ENCODE results near the gene CDKN2B-AS1.

Gene CDKN2B-AS1

DNA sequence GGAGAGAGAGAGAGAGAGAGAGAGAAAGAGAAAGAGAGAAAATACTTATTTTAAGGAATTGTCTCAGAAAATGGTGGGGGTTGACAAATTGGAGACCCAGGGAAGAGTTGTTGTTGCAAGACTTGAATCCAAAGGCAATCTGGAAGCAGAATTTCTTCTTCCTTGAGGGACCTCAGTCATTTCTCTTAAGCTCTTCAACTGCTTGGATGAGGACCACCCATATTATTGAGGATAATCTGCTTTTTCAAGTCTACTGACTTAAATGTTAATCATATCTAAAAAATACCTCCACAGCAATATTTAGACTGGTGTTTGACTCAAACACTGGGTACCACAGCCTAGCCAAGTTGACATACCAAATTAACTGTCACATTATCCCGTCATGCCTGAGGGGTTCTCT is 2.9 kb downstream of the CDKN2B-AS1 start:
- no peak for DNase-seq
- intact Hi-C loops (cut with DNase I): loop anchor here (10.0 kb wide), 1 partner anchor 183 kb away; no protein-coding TSS in a partner anchor

DNA sequence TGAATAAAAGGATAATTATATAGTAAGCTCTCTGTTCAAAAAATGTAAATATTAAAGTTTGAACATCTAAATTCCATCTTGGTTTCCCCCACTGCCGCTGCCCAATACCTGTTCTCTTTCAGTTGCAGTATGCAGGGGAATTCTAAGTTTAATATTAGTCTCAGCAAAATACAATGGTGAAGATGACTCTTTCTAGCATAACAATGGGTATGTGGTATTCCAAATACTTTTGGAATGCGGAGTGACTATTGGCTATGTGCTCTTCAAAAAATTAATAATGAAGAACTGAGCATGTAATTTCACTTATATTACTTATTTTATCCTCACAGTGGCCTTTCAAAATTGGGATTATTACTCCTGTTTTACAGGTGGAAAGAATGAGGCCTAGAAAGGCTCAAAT is 3.4 kb downstream of the CDKN2B-AS1 start:
- DNase-seq: no peak
- intact Hi-C loops (cut with DNase I): loop anchor here (10.0 kb wide), 1 partner anchor 183 kb away; no protein-coding TSS in a partner anchor

DNA sequence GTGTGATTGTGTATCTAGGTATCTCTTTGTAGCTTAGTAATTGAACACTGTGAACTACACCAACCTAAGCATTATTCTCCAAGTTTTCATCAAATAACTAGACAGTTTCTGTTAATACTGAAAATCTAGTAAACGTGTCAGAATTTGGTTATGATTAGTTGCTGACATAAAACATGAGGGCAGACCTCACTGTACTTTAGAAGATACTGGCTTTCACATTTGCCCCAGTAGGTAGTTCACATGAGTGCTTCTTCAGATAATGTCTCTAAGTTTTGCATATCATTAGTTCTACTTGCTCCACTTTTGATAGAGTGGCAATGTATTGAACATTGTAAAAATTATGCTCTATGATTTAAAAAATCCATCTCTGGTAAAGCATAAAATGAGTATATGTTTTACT is 7.4 kb downstream of the CDKN2B-AS1 start:
- intact Hi-C loops (cut with DNase I): no loop called here
- no peak for DNase-seq

DNA sequence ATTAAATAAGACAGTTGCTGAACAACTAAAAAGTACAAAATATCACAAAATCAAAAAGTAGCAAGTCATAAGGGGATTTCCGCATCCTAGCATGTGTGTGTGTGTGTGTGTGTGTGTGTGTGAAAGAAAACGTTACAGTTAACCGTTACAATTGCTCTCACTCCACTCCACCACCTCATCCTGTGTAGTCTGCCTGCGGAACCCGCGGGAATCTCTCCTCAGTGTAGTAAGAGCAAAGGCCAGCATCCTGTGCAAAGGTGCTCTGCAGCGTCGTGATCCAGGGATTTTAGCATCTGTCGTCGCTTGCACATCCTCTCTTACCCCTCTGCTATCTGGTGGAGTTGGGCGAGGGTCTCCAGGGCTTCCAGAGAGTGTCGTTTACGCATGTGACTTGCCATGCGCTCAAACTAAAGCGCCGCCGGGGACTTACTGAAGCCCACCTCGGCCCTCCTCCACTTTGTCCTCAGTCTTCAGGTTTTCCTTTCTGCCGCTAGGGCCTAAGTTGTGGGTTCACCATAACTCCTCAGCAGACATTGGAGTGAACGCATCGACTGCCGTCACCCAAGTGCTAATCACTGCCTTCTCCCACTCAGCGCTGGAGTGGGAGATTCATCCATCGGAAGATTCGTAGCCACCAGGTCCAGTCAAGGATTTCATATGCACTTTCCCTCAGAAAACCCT is 10.6 kb downstream of the CDKN2B-AS1 start:
- intact Hi-C loops (cut with DNase I): no loop called here
- DNase-seq: no peak

DNA sequence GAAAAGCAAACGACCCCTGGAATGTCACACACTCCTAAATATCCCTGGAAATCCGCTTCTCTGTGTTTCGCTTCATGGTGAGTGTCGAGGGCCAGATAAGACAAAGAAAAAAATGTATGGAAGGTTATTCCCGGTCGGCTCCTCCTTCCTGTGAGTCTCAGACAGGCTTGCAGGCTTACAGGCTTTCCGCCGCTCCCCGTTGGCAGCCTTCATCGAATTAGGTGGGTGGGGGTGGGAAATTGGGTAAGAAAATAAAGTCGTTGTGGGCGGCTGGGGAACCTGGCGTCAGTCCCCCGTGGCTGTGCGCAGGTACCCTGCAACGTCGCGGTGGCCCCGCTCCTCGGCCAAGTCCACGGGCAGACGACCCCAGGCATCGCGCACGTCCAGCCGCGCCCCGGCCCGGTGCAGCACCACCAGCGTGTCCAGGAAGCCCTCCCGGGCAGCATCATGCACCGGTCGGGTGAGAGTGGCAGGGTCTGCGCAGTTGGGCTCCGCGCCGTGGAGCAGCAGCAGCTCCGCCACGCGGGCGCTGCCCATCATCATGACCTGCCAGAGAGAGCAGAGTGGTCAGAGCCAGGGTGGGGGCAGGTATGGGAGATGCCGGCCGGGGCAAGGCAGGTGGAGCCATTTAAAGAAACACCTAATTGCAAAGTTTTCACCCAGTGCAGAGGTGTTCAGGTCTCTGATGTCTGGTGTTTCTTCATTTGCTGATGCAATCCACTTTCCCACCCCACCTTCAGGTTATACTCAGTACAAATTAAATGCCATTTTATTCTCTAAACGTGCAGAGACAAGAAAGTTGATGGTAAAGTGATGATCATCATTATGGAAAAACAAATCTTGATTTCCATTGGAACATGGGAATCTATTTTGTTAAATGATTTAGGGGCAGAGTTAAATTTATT is 11.4 kb downstream of the CDKN2B-AS1 start:
- DNase-seq: no peak
- intact Hi-C loops (cut with DNase I): no loop called here

DNA sequence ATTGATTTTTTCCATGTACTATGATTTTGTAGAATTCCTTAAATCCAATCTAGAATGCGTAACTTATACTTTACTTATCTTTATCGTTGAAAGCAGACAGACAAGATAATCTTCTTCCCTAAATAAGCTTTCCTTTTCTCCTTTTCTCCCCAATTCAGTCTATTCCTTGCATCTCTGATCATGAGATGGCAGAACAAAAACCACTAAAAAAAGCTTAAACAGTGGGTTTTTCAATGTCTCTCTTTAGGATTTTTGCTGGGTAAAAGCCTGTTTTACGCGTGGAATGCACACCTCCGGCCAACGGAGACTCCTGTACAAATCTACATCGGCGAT is 13.8 kb downstream of the CDKN2B-AS1 start:
- intact Hi-C loops (cut with DNase I): loop anchor here (2.0 kb wide), 1 partner anchor 14 kb away; the partner anchor contains the start of genes CDKN2A and CDKN2B-AS1
- no peak for DNase-seq

DNA sequence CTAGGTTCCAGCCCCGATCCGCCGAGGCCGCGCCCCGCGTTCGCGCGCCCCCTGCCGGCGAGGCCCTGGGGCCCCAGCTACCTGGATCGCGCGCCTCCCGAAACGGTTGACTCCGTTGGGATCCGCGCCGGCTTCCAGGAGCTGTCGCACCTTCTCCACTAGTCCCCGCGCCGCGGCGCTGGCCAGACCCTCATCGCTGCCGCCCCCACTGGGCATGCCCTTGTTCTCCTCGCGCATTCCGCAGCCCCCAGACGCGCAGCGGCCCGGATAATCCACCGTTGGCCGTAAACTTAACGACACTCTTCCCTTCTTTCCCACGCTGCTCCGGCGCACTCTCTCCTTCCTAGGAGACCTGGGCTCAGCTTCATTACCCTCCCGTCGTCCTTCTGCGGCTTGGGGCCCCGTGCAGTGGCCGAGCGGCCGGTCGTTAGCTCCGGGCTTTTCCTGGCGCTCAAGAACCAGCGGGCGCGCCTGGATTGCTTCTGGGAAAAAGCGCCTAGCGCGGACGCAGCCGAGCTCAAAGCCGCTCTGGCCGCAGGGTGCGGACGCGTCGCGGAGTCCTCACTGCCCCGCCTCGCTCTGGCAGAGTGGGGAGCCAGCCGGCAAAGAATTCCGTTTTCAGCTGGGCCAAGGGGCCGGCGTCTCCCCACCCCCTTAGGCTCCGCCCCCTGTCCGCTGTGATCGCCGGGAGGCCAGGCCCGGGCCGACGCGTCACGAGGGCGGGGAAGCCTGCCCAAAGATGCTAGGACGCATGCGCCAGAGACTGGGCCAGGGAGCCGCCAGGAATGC is 14.3 kb downstream of the CDKN2B-AS1 start, which contains the start of gene CDKN2B:
Gene CDKN2B, minus strand, starts transcription at position 589 of the 789 bp plus-strand sequence. Its CDS starts 352 bp downstream, at position 237.
- peak; percentile 82 to 97 (median 92) for DNase-seq
- intact Hi-C loops (cut with DNase I): loop anchor here (2.0 kb wide), 1 partner anchor 14 kb away; the partner anchor contains the start of genes CDKN2A and CDKN2B-AS1

DNA sequence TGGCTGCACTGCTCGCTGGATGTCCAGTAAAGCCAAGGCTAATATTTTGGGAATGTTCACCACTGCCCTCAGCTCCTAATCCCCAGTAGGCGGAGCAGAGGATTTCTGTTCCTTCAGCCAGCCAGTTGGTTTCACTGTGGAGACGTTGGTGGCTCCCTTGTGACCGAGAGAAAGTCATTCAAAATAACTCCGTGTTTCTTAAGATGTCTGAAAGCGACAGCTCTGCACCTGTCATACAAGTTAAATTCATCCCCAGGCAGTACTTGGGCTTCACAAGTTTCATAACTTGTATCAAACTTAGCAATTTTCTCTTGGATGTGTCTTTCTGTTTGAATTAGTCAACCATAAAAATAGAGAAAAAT is 14.9 kb downstream of the CDKN2B-AS1 start:
- no peak for DNase-seq
- intact Hi-C loops (cut with DNase I): loop anchor here (2.0 kb wide), 1 partner anchor 15 kb away; the partner anchor contains the start of genes CDKN2A and CDKN2B-AS1

DNA sequence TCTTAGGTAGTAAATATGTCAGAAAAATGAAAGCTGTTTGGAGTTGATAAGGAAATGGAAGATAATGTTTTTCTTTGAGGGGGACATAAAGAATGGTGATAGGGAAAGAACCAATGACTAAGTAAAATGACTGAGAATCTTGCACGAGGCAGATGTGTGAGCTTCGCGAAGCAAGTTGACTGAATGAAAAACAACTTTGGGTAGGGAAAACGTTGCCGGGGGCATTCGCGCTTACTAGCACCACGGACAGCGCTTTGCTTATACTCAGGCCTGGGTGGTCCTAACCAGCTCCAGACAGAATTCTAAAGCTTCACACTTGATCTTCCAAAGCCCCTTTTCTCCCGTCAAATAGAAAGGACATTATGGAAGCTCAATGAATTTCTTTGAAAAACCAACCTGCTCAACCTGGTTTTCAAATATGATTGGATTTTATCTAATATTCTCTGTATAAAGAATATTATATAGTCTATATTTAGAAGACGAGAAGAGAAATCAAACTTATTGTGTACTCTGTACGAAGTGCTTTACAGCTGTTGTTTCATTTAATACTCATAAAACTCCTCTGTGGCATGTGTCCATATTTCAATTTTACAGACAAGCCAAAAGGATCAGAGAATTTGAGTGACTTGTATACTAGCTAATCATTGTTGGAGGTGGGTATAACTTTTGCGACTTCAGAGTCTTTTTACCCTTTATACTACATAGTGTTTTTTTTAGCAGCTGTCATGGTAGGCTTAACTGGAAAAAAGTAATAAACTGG is 16.5 kb downstream of the CDKN2B-AS1 start:
- intact Hi-C loops (cut with DNase I): no loop called here

DNA sequence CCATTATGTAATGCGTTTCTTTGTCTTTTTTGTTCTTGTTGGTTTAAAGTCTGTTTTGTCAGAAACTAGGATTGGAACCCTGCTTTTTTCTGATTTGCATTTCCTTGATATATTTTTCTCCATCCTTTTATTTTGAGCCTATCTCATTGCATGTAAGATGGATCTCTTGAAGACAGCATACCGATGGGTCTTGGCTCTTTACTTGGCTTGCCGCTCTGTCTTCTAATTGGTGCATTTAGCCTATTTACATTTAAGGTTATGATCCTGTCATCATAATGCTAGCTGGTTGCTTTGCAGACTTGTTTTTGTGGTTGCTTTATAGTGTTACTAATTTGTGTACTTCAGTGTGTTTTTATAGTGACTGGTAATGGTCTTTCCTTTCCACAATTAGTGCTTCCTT is 27.8 kb downstream of the CDKN2B-AS1 start:
- intact Hi-C loops (cut with DNase I): no loop called here
- no peak for DNase-seq

More for the DNA sequence above, 16.5 kb downstream of the CDKN2B-AS1 start:
- DNase-seq: no peak

DNA sequence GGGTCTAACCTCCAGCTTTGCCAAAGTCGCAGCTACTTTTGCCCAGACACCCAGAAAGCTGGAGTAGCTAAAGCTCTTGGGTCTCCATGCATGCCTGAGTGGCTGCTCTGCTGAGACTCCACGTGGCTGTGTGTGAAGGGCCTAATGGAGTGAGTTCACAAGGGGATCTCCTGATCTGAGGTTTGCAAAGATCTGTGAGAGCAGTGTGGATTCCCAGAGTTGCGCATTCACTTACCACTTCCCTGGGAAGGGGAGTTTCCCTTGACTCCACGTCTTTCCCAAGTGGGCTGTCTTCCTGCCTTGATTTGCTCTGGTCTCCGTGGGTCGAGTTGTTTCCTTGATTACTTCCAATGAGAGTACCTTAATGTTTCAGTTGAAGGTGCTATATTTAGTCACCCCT is 32.1 kb downstream of the CDKN2B-AS1 start:
- intact Hi-C loops (cut with DNase I): no loop called here
- no peak for DNase-seq

DNA sequence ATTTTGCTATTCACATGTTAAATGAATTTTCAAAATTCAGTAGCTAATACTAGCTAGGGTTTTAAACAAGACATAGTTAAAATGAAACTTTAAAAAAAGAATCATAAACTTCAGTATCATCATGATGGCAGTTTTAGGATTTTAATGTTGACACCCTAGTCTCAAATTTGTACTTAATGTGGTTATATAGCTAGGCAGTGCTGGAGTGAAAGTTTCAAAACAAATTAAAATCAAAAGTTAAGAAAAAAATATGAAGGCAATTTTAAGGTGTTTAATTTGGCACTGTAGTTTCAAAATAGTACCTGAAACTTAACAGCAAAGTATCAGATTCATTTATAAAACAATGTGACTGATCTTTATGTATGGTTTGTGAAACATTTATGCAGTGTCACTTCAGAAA is 33.8 kb downstream of the CDKN2B-AS1 start:
- DNase-seq: no peak
- intact Hi-C loops (cut with DNase I): no loop called here

DNA sequence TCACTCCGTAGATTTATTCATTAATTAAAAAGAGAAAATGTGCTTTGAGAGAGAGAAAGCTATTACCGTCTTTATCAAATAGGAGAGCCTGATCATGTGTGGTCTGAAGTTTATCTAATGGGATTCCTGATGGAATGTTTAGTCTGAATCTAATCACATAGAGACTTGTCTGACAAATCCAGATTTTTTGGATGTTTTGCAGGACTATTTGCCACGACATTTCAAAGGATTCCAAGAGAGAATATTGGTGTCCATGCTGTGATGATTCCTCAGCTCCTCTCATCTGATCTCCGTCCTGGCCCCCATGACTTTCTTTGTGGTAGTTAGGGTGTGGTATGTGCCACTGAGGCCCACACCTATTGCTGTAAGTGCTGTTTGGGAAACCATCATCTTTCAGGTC is 34.6 kb downstream of the CDKN2B-AS1 start:
- no peak for DNase-seq
- intact Hi-C loops (cut with DNase I): no loop called here

DNA sequence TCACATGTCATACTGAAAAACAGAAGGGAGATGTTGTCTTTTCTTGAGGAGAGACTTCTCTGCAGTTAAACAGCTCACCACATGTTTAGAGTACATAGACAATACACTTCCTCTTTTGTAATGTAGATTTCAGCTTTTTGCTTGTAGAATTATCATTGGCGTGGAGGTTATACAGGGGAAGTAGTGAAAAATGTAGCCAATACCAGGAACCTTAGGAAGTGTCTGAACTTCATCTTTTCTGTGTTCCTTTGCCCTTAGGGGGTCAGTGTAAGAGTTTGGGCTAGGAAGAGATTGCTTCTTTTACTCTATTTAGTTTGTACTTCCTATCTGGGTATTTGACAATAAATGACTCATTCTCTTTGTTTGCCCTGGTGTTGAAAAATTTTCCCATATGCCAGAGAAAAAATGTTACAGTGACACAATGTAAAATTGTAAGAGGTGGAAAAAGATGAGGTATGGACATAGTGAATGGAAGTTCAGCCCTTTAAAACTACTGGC is 35.6 kb downstream of the CDKN2B-AS1 start:
- intact Hi-C loops (cut with DNase I): loop anchor here (10.0 kb wide), 1 partner anchor 215 kb away; no protein-coding TSS in a partner anchor
- DNase-seq: no peak

DNA sequence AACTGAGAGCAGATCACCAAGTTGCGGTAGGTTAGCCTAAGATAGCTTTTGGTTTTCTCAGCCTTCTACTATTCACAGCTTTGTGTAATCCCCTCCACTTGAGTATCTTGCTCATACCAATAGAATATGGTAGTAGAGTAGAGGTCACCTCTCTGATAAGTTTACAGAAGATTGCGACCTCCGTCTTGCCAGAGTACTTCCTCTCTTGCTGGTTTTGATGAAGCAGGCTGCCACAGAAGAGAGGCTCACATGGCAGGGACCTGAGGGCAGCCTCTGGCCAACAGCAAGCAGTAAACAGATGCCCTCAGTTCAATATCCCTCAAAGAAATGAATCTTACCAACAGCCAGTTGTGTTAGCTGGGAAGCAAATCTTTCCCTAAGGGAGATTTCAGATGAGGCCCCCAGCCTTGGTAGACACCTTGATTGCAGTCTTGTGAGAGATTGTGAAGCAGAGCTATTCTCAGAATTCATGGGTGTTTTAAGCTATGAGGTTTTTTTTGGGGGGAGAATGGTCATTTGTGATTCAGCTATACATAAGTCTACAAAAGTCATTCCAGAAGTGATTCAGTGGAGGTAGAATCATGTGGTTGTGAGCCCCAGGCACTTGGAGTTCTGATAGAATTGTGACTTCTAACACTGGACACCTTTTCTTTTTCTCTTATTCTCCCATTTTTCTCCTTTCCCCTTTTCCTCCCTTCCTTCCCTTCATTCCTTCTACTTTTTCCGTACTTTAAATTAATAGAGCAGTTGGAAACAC is 37.2 kb downstream of the CDKN2B-AS1 start:
- intact Hi-C loops (cut with DNase I): loop anchor here (10.0 kb wide), 1 partner anchor 217 kb away; no protein-coding TSS in a partner anchor
- DNase-seq: no peak

DNA sequence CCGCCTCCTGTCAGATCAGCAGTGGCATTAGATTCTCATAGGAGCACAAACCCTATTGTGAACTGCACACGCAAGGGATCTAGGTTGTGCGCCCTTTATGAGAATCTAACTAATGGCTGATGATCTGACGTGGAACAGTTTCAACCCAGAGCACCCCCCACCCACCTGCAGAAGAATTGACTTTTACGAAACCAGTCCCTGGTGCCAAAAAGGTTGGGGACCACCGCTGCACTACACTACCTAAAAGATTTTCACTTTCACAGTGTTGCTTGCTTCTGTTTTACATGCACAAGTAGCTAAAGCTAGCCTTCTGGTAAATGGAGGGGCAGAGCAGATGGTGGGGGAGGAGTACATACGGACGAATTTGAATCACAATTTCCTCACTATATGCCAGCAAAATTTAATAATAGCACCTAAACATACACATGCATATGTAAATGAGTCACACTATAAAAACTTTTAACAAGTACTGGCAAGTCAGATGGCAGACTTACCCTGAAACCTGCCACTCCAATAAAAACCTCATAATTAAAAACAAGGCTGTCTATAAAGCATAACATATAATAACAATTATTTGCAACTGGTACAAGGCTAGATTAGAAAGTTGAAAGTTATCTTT is 38.5 kb downstream of the CDKN2B-AS1 start:
- DNase-seq: no peak
- intact Hi-C loops (cut with DNase I): loop anchor here (10.0 kb wide), 1 partner anchor 218 kb away; no protein-coding TSS in a partner anchor

DNA sequence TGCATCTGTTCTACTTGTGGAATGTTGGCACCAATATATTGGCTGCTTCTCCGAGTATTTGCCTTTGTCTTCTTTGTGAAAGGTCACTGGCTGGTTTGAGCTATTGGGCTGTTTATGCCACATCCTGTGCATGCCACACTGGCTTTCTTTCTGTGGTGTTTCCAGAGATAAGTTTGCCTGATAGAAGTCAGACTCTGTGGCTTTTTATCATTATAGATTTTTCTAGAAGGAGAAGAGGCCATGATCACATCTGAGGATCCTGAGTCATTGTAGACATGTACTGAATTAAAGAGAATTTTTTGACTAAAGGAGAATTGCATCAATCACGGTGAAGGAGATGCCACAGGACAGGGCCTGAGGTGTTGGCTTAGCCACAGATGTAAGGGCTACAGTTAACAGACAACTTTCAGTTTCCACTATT is 41.0 kb downstream of the CDKN2B-AS1 start:
- DNase-seq: no peak
- intact Hi-C loops (cut with DNase I): loop anchor here (10.0 kb wide), 1 partner anchor 221 kb away; no protein-coding TSS in a partner anchor

All from head of caudate nucleus (tissue), 42 donors.